Measurements from ENCODE around the gene MAFB.

Gene MAFB

DNA sequence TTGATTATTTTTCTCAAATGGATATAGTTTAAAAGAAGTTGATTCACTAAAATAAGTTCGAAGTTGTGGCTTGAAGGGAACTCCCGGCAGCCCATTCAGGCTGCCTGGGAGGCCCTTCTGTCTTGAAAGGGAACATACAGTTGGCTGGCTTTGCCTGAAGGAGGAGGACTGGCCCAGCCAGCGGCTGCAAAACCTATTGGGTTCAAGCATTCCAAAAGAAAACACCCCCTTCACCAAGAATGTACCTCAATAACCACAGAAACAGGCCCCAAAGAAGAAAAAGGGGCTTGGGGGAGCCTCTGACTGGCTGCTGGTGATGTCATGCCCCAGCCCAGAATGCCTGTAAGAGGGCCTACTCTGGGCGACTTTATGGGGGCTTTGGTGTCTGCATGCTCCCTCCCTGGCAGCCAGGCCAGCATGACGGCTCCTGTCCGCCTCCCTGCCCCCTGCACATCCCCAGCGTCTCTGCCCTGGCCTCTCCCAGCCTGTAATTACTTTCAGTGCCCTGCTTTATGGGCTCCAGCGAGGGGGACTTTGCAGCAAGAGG is 36.5 kb downstream of the MAFB start:
- no peak for DNase-seq

GRCh38 chr20:40651151-40651550 is 37.9 kb downstream of the MAFB start:
- no peak for DNase-seq

GRCh38 chr20:40650707-40651106 is 38.3 kb downstream of the MAFB start:
- no peak for DNase-seq

DNA sequence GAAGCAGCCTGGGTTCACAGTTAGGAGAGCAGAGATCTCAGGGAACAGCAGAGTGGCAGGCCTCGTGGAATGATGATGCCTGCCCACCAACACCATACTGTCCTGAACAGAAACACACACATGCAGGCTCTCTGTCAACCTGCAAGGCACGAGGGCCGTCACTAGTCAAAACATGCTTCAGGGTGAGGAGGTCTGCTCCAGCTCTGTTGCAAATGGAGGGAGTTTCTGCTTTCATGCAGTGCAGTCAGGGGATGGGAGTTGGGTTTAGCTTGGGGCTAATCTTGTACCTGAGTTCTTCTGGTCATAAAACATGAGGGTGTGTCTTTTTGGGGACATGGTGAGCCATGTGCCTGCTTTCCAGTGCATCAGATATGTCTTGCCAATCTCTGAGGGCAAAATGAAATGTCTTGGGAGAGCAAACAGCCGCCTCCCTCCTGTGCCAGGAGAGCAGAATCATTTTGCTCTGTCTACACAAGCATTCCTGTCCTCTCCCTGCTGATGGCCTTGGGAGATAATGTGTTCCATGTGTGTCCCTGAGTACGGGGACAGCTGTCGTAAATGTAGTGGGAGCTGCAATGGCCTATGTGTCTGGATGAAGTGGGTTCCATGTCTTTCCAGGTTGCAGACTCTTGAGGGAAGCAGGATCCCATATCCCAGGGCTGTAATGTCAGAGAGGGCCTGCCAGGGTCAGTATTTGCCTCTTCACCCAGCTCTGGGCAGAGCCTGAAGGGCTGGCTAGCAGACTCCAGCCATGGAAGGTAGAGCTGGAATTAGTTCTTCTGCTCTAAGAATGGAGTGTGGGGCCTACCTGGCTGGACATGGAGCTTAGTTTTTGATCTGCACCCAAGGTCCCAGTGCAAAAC is 40.6 kb downstream of the MAFB start:
- no peak for DNase-seq

GRCh38 chr20:40646813-40647212 is 42.2 kb downstream of the MAFB start:
- no peak for DNase-seq

GRCh38 chr20:40646361-40646760 is 42.7 kb downstream of the MAFB start:
- no peak for DNase-seq

GRCh38 chr20:40644863-40645262 is 44.2 kb downstream of the MAFB start:
- DNase-seq, result no peak

- no peak for DNase-seq
Measured at GRCh38 chr20:40643891-40644290, 45.1 kb downstream of the MAFB start.

DNA sequence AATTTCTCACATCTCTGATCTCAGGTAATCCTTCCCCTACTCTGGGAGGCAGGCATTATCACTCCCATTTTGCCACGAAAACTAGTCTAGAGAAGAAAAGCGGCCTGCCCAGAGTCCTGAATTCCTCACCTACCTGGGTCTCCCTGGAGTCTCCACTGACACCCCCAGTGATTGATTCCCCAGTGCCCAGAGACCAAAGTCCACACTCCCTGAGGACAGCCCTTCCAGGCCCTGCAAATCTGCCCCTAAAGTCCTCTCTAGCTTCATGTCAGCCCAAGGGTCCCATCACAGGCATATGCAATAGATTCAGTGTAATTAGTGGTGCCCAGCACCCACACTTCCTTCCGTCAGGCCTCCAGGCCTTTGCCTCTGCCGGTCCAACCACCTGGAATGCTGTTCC is 47.2 kb downstream of the MAFB start:
- no peak for DNase-seq

- DNase-seq, result no peak
Measured at GRCh38 chr20:40641202-40641601, 47.8 kb downstream of the MAFB start.

DNA sequence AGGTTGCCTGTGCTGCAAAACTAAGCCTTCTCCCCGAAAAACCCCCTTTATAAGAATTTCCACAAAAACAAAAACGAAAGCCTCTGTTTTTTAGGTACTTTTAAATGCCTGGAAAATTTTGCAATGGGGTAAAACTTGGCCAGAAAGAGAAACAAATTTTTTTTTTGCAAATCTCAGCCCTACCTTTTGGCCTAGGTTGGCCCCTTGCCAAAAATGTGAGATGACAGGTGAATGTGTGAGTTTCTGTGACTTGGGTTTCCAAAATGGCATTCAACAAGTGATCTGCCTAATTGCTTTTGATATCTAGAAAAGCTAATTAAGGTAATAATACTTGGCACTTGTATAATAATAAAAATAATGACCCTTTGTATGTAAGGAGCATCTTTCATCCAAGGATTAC is 48.4 kb downstream of the MAFB start:
- DNase-seq, result no peak

- no peak for DNase-seq
Measured at GRCh38 chr20:40639676-40640355, 49.2 kb downstream of the MAFB start.

DNA sequence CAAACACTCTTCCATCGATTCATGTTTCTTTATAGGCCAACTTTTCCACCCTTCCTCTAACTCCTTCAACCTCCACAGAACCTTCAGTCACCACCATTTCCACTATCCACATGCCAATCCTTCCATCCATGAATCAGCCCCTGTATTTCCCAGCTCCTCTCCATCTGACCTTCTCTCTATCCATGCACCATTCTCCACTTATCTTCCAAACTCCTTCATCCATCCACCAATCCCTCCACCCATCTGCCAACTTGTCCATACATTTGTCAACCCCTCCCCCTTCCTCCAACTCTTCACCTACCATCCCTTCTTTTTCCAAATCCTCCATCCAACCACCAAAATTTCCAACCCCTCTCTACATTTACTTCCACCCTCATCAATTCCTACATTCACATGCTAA is 49.9 kb downstream of the MAFB start:
- DNase-seq, result no peak

DNA sequence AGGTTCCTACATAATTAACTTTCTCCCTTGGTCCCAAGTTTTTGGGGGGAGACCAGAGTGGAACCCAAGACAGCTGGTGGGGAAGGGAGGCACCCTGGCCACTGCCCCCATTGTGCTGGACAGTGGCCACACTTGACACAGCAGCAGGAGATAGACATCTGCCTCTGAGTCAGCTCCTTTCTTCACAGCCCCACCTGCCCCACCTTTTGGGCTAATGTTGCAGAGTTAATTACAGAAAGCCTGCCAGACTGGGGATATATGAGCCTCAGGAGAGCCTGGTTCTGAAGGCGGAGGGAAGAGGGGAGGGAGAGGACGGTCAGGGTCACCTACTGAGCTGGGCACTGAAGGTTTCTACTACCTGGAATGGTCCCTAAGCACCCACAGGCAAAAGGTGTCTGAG is 50.6 kb downstream of the MAFB start:
- DNase-seq, result no peak

DNA sequence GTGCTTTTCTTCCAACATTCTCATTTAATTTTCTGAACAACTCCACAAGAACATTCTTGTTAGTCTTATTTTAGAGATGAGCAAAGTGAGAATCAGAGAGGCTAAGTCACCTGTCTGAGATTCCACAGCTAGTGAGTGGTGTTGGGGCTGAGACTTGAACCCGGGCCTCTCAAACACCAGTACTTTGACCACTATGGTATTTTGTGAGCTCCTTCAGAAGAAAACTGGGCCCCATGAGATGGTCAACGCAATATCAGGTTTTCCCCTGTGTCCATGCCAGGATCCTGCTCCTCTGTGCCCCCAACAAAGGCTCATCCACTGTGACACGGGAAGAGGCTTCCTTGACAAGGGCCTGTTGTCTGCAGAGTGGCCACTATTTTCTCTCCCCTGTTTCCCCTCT is 51.9 kb downstream of the MAFB start:
- DNase-seq, result no peak

DNA sequence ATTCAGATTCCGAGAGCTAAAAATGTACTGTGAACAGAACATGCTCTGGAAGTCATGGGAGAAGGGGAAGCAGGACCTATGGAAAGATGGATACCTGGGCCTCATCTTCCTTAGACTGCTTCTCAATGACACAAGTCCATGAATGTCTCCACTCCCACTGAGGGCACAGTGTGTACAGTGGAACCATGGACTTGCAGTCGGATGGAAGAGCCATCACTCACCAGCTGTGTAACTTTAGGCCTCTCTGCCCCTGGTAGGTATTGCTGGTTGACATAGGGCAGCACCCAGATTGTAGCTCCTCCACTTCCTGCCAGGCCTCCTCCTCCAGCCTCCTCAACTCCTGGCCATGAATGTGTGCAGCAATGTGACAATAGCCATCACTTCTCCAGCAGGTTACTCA is 52.5 kb downstream of the MAFB start:
- no peak for DNase-seq

DNA sequence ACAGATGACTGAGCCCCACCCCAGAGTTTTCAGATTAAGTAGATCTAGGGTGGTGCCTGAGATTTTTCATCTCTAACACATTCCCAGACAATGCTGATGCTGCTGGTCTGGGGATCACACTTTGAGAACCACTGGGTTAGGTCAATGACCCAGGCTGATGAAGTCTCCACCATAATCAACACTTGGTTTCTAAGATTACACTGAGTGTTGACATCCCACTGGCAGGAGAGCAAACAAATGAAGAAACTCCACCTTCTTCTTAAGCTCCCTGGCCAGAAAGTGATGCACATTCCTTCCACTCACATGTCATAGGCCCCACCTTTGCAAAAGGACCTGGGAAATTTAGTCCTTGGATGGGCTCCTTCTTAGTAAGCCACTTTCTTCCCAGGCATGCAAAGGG is 53.1 kb downstream of the MAFB start:
- DNase-seq, result no peak

Measured in stimulated activated naive CD4-positive, alpha-beta T cell treated with Interleukin-2 at 50 U/mL for 16 hours (primary cell).